Kidney glomerular epithelial cell (primary cell): Measurements from ENCODE around the gene STX3.
A peak's percentile ranks its signal among the peaks of the same experiment; 100 is the strongest.
"Not testable (repeated sequence)": the region's sequence is repeated elsewhere in the genome, so short reads cannot be mapped to it uniquely, and the experiment has no call there.

Experiments used
- DNase-seq: peaks from one replicate; lab custom pipeline; 2025; lab: John Stamatoyannopoulos, UW

STX3 gene

GRCh38 chr11:59842316-59842715, 87.1 kb downstream of the STX3 start:
- DNase-seq: no peak

GRCh38 chr11:59845399-59845798, 90.2 kb downstream of the STX3 start, which contains the start of gene CBLIF:
Gene CBLIF (minus strand): TSS chr11:59845499. CDS start chr11:59845453, 46 bp downstream.
- DNase-seq: no peak

- DNase-seq: no peak
Measured at GRCh38 chr11:59846556-59846955, 91.4 kb downstream of the STX3 start.

- no peak for DNase-seq
Measured at GRCh38 chr11:59847626-59848025, 92.5 kb downstream of the STX3 start.

- not testable (repeated sequence) for DNase-seq
Measured at GRCh38 chr11:59848439-59848838, 93.3 kb downstream of the STX3 start.

- DNase-seq: peak; percentile 85
Measured at GRCh38 chr11:59849129-59849528, 94.0 kb downstream of the STX3 start.

GRCh38 chr11:59849551-59849950, 94.4 kb downstream of the STX3 start:
- not testable (repeated sequence) for DNase-seq

GRCh38 chr11:59851416-59851815, 96.2 kb downstream of the STX3 start:
- DNase-seq: not testable (repeated sequence)

- no peak for DNase-seq
Measured at GRCh38 chr11:59854871-59855270, 99.7 kb downstream of the STX3 start.
